ENCODE data around the gene KLHDC8B. TPM values are rescaled to one million over a fixed set of nuclear protein-coding genes. Genes with fewer than 3 reads are reported as not detected.
"Not testable (repeated sequence)": the region's sequence is repeated elsewhere in the genome, so short reads cannot be mapped to it uniquely, and the experiment has no call there.

KLHDC8B gene
- total RNA-seq, 2 experiments from 2014 or later = 1.2 to 1.4 TPM

DNA sequence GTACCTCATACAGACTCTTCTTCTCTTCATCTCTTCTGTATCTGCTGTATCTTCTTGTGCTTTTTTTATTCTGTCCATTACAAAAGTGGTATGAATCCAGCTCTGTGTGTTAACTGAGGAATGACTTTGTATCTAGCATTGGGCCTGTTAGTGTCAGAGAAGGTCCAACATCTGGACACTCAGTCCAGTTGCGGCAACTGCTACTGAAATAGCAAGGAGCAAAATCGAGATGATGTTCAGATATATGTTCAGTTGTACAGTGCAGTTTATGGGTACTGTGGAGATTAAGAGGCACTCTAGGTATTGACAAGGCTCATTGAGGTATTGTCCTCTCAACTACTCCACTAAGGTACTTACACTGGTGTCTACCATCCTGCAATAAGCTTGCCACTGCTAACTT is 42.6 kb downstream of the KLHDC8B start:
- no peak for DNase-seq
- Mint-ChIP-seq H3K4me3 (no peak overlapping the region), H3K4me1 (no peaks in the 10 kb centered on the region), H3K27ac (no peak overlapping the region), H3K9me3 (peaks cover 3% of the 10 kb centered on the region), H3K36me3 (ENCODE audit: low read depth) (no peaks in the 10 kb centered on the region), H3K27me3 (peaks cover 2% of the 10 kb centered on the region)
- ChIA-PET CTCF (no interaction called here), POLR2A (no interaction called here)

DNA sequence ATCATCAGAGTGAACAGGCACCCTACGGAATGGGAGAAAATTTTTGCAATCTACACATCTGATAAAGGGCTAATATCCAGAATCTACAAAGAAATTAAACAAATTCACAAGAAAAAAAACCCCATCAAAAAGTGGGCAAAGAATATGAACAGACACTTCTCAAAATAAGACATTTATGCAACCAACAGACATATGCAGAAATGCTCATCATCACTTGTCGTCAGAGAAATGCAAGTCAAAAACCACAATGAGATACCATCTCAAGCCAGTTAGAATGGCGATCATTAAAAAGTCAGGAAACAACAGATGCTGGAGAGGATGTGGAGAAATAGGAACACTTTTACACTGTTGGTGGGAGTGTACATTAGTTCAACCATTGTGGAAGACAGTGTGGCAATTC is 45.3 kb downstream of the KLHDC8B start:
- H3K36me3 Mint-ChIP-seq (ENCODE audit: low read depth); CTCF ChIA-PET; H3K4me3 Mint-ChIP-seq; H3K9me3 Mint-ChIP-seq; H3K27ac Mint-ChIP-seq; DNase-seq; H3K4me1 Mint-ChIP-seq; POLR2A ChIA-PET; H3K27me3 Mint-ChIP-seq: not testable (repeated sequence)

DNA sequence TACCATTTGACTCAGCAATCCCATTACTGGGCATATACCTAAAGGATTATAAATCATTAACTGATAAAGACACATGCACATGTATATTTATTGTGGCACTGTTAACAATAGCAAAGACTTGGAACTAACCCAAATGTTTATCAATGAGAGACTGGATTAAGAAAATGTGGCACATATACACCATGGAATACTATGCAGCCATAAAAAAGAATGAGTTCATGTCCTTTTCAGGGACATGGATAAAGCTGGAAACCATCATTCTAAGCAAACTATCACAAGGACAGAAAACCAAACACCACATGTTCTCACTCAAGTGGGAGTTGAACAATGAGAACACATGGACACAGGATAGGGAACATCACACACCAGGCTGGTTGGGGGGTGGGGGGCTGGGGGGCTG is 45.7 kb downstream of the KLHDC8B start:
- H3K4me3 Mint-ChIP-seq; H3K4me1 Mint-ChIP-seq; H3K36me3 Mint-ChIP-seq (ENCODE audit: low read depth); DNase-seq; CTCF ChIA-PET; H3K27ac Mint-ChIP-seq; H3K27me3 Mint-ChIP-seq: not testable (repeated sequence)
- POLR2A ChIA-PET = interaction anchor here (0.9 kb wide), 1 partner anchor 12 kb away, joined by 3 read pairs; no protein-coding TSS in a partner anchor
- peaks cover 11% of the 10 kb centered on the region for H3K9me3 Mint-ChIP-seq

- ChIA-PET POLR2A (interaction anchor here (0.9 kb wide), 1 partner anchor 12 kb away, joined by 3 read pairs; no protein-coding TSS in a partner anchor), CTCF (no interaction called here)
- no peak overlapping the region for H3K4me3 Mint-ChIP-seq
- peaks cover 13% of the 10 kb centered on the region for H3K9me3 Mint-ChIP-seq
- no peaks in the 10 kb centered on the region for H3K4me1 Mint-ChIP-seq
- H3K27ac Mint-ChIP-seq = no peak overlapping the region
- H3K36me3 Mint-ChIP-seq (ENCODE audit: low read depth) = peaks cover 3% of the 10 kb centered on the region
- H3K27me3 Mint-ChIP-seq = peaks cover 2% of the 10 kb centered on the region
- DNase-seq = no peak
Observed at GRCh38 chr3:49217688-49218470, 46.5 kb downstream of the KLHDC8B start.

GRCh38 chr3:49218471-49218989 is 47.1 kb downstream of the KLHDC8B start:
- H3K4me1 Mint-ChIP-seq; H3K27me3 Mint-ChIP-seq; CTCF ChIA-PET; DNase-seq; H3K4me3 Mint-ChIP-seq; POLR2A ChIA-PET; H3K27ac Mint-ChIP-seq; H3K36me3 Mint-ChIP-seq (ENCODE audit: low read depth): not testable (repeated sequence)
- peaks cover 13% of the 10 kb centered on the region for H3K9me3 Mint-ChIP-seq

- no peaks in the 10 kb centered on the region for H3K4me1 Mint-ChIP-seq
- no peaks in the 10 kb centered on the region for H3K27me3 Mint-ChIP-seq
- H3K4me3 Mint-ChIP-seq = no peak overlapping the region
- H3K27ac Mint-ChIP-seq = no peak overlapping the region
- POLR2A ChIA-PET = no interaction called here
- peaks cover 3% of the 10 kb centered on the region for H3K36me3 Mint-ChIP-seq (ENCODE audit: low read depth)
- no peak for DNase-seq
- CTCF ChIA-PET = no interaction called here
- H3K9me3 Mint-ChIP-seq = peaks cover 13% of the 10 kb centered on the region
Observed at GRCh38 chr3:49219132-49219531, 47.7 kb downstream of the KLHDC8B start.

DNA sequence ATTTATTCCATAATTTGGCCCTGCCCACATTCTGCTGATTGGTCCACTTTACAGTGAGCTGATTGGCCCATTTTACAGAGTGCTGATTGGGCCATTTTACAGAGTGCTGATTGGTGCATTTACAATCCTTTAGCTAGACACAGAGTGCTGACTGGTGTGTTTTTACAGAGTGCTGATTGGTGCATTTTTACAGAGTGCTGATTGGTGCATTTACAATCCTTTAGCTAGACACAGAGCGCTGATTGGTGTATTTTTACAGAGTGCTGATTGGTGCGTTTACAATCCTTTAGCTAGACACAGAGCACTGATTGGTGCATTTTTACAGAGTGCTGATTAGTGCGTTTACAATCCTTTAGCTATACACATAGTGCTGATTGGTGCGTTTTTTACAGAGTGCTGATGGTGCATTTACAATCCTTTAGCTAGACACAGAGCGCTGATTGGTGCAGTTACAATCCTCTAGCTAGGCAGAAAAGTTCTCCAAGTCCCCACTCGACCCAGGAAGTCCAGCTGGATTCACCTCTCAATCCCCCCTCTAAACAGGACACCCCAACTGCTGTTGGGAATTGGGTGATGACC is 49.7 kb downstream of the KLHDC8B start:
- POLR2A ChIA-PET; H3K27ac Mint-ChIP-seq; H3K36me3 Mint-ChIP-seq (ENCODE audit: low read depth); DNase-seq; H3K4me3 Mint-ChIP-seq; H3K4me1 Mint-ChIP-seq; H3K27me3 Mint-ChIP-seq: not testable (repeated sequence)
- H3K9me3 Mint-ChIP-seq = peaks cover 10% of the 10 kb centered on the region
- CTCF ChIA-PET = interaction anchor here (0.6 kb wide), 1 partner anchor 243 kb away, joined by 3 read pairs; no protein-coding TSS in a partner anchor

- H3K4me3 Mint-ChIP-seq = no peak overlapping the region
- H3K36me3 Mint-ChIP-seq (ENCODE audit: low read depth) = peaks cover 3% of the 10 kb centered on the region
- no peak overlapping the region for H3K27ac Mint-ChIP-seq
- no peak for DNase-seq
- ChIA-PET CTCF (no interaction called here), POLR2A (no interaction called here)
- H3K4me1 Mint-ChIP-seq = no peaks in the 10 kb centered on the region
- peaks cover 16% of the 10 kb centered on the region for H3K9me3 Mint-ChIP-seq
- H3K27me3 Mint-ChIP-seq = no peaks in the 10 kb centered on the region
Observed at GRCh38 chr3:49222002-49222401, 50.6 kb downstream of the KLHDC8B start.

Other genes with a start within 250 kb of the KLHDC8B start
- gene P4HTM, start 181.4 kb upstream of the KLHDC8B start, total RNA-seq = 10 to 100 TPM; 48.4 to 49.9 TPM
- gene WDR6, start 164.2 kb upstream of the KLHDC8B start, total RNA-seq = 100 to 1,000 TPM; 135 to 148 TPM
- gene DALRD3, start 153.0 kb upstream of the KLHDC8B start, total RNA-seq = 10 to 100 TPM; 21.6 to 24.5 TPM
- gene NDUFAF3, start 149.5 kb upstream of the KLHDC8B start, total RNA-seq = 100 to 1,000 TPM in 1 of 2 experiments, 10 to 100 TPM in 1; 98.1 to 108 TPM
- gene IMPDH2, start 142.2 kb upstream of the KLHDC8B start, total RNA-seq = 100 to 1,000 TPM; 131 to 133 TPM
- gene QRICH1, start 77.5 kb upstream of the KLHDC8B start, total RNA-seq = 100 to 1,000 TPM; 136 to 140 TPM
- 100 to 1,000 TPM; 194 to 212 TPM for gene QARS1, start 66.8 kb upstream of the KLHDC8B start, total RNA-seq
- 10 to 100 TPM; 61.2 to 61.5 TPM for gene USP19, start 50.8 kb upstream of the KLHDC8B start, total RNA-seq
- gene LAMB2, start 38.5 kb upstream of the KLHDC8B start, total RNA-seq = not detected
- 10 to 100 TPM; 19.9 to 20.9 TPM for gene CCDC71, start 5.3 kb upstream of the KLHDC8B start, total RNA-seq
- gene C3orf62, start 105.6 kb downstream of the KLHDC8B start, total RNA-seq = 1 to 10 TPM; 6.9 to 7.1 TPM
- gene USP4, start 168.5 kb downstream of the KLHDC8B start, total RNA-seq = 10 to 100 TPM; 77.8 to 85.0 TPM
- gene GPX1, start 186.8 kb downstream of the KLHDC8B start, total RNA-seq = 10 to 100 TPM; 71.5 to 76.8 TPM
- 100 to 1,000 TPM; 504 to 505 TPM for gene RHOA, start 240.4 kb downstream of the KLHDC8B start, total RNA-seq
- gene TCTA, start 240.8 kb downstream of the KLHDC8B start, total RNA-seq = 10 to 100 TPM; 19.7 to 22.4 TPM